Measurements from ENCODE around the gene UPP1. TPM values are rescaled to one million over a fixed set of nuclear protein-coding genes. Genes with fewer than 3 reads are reported as not detected.

UPP1 gene
- total RNA-seq, result 3.8 and 6.1 TPM in 2 replicates

GRCh38 chr7:48089046-48090003 lies at the start of gene UPP1:
Gene UPP1, plus strand, starts transcription at chr7:48089265. Its CDS starts 5,519 bp downstream, at chr7:48094784.

Other genes starting within 250 kb of the UPP1 start
- gene PKD1L1, start 140.8 kb upstream of the UPP1 start, total RNA-seq, result under 0.01 TPM in 2 replicates
- 9.6 and 10.7 TPM in 2 replicates for gene HUS1, start 109.7 kb upstream of the UPP1 start, total RNA-seq
- gene SUN3, start 60.2 kb upstream of the UPP1 start, total RNA-seq, result not detected in 2 replicates
- gene C7orf57, start 53.7 kb upstream of the UPP1 start, total RNA-seq, result not detected in 2 replicates
- 2.7 and 3.0 TPM in 2 replicates for gene ABCA13, start 82.2 kb downstream of the UPP1 start, total RNA-seq

All from bronchial smooth muscle cell (primary cell).